ENCODE measurements around the gene RRAS2.
A peak's percentile ranks its signal among the peaks of the same experiment; 100 is the strongest.
"Not testable (repeated sequence)": the region's sequence is repeated elsewhere in the genome, so short reads cannot be mapped to it uniquely, and the experiment has no call there.

The RRAS2 gene

DNA sequence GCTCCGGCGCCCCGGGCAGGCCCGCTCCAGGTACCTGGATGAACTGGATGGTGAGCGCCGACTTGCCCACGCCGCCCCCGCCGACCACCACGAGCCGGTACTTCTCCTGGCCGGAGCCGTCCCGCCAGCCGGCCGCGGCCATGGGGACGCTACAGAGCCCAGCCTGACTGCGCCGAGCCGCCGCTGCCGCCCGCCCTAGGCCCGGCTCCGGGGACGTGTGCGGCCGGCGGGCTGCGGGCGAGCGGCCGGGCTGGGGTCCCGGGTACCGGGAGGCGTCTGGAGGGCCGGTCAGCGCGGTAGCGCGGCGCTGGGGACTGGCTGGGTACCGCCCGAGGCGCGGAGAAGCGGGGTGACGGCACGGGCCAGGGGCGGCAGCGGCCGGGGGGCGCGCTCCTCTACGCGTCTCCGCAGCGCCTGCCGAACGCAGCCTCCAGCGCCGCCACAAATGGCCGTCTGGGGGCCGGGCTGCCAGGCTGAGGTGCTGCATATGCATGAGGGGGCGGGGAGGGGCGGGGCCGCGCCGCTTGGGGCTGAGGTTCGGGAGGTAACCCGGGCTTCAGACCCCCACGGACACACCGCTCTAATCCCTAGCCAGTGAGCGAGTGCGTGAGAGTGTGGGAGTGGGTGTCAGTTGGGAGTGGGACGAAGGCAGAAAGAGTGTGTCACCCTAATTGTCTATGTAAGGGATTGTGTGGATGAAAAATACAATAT is at the start of gene RRAS2:
RRAS2 (minus strand) TSS at position 455 of the 711 bp plus-strand sequence; CDS start at position 142, 313 bp downstream.
- H3K9me3 ChIP-seq (ENCODE audit: insufficient read depth, low read length) = no peaks in the 10 kb centered on the region
- DNase-seq (ENCODE audit: low read depth, low spot score) = peak; percentile 70
- peaks cover 5% of the 10 kb centered on the region for H3K4me1 ChIP-seq (ENCODE audit: insufficient read depth, insufficient read length)
- TF ChIP-seq SUZ12 (IDR thresholded peaks at IDR 0.05; ENCODE audit: extremely low read depth, insufficient read depth, insufficient read length) (no peak), YY1 (IDR thresholded peaks at IDR 0.05; ENCODE audit: insufficient read depth, insufficient read length) (no peak), ZNF274 (IDR thresholded peaks at IDR 0.05; ENCODE audit: low read depth, low read length) (no peak)
- H3K4me3 ChIP-seq (ENCODE audit: insufficient read length, low read depth) = peak within 1 kb of the TSS; percentile 75
- peaks cover 8% of the 10 kb centered on the region for H3K27me3 ChIP-seq (ENCODE audit: insufficient read depth, insufficient read length)
- H3K9ac ChIP-seq (ENCODE audit: insufficient read length, low read depth) = peak within 1 kb of the TSS; percentile 86
- H3K36me3 ChIP-seq (ENCODE audit: insufficient read depth, insufficient read length, low read length) = peaks cover 10% of the 10 kb centered on the region

GRCh38 chr11:14408612-14409011 is 49.6 kb upstream of the RRAS2 start:
- no peak for DNase-seq (ENCODE audit: low read depth, low spot score)
- Histone ChIP-seq H3K9me3 (ENCODE audit: insufficient read depth, low read length) (no peaks in the 10 kb centered on the region), H3K27me3 (ENCODE audit: insufficient read depth, insufficient read length) (no peaks in the 10 kb centered on the region), H3K9ac (ENCODE audit: insufficient read length, low read depth) (no peak overlapping the region), H3K4me1 (ENCODE audit: insufficient read depth, insufficient read length) (no peaks in the 10 kb centered on the region), H3K36me3 (ENCODE audit: insufficient read depth, insufficient read length, low read length) (no peaks in the 10 kb centered on the region), H3K4me3 (ENCODE audit: insufficient read length, low read depth) (no peak overlapping the region)
- TF ChIP-seq YY1 (IDR thresholded peaks at IDR 0.05; ENCODE audit: insufficient read depth, insufficient read length) (no peak), SUZ12 (IDR thresholded peaks at IDR 0.05; ENCODE audit: extremely low read depth, insufficient read depth, insufficient read length) (no peak), ZNF274 (IDR thresholded peaks at IDR 0.05; ENCODE audit: low read depth, low read length) (no peak)

- not testable (repeated sequence) for H3K27me3 ChIP-seq (ENCODE audit: insufficient read depth, insufficient read length); DNase-seq (ENCODE audit: low read depth, low spot score)
Measured at GRCh38 chr11:14406116-14406515, 47.1 kb upstream of the RRAS2 start.

GRCh38 chr11:14403528-14403927 is 44.5 kb upstream of the RRAS2 start:
- not testable (repeated sequence) for H3K9ac ChIP-seq (ENCODE audit: insufficient read length, low read depth); H3K36me3 ChIP-seq (ENCODE audit: insufficient read depth, insufficient read length, low read length); H3K9me3 ChIP-seq (ENCODE audit: insufficient read depth, low read length); H3K27me3 ChIP-seq (ENCODE audit: insufficient read depth, insufficient read length); H3K4me1 ChIP-seq (ENCODE audit: insufficient read depth, insufficient read length); DNase-seq (ENCODE audit: low read depth, low spot score); H3K4me3 ChIP-seq (ENCODE audit: insufficient read length, low read depth)

More at GRCh38 chr11:14406116-14406515, 47.1 kb upstream of the RRAS2 start:
- H3K9ac ChIP-seq (ENCODE audit: insufficient read length, low read depth); H3K4me1 ChIP-seq (ENCODE audit: insufficient read depth, insufficient read length); H3K9me3 ChIP-seq (ENCODE audit: insufficient read depth, low read length); H3K36me3 ChIP-seq (ENCODE audit: insufficient read depth, insufficient read length, low read length); H3K4me3 ChIP-seq (ENCODE audit: insufficient read length, low read depth): not testable (repeated sequence)

DNA sequence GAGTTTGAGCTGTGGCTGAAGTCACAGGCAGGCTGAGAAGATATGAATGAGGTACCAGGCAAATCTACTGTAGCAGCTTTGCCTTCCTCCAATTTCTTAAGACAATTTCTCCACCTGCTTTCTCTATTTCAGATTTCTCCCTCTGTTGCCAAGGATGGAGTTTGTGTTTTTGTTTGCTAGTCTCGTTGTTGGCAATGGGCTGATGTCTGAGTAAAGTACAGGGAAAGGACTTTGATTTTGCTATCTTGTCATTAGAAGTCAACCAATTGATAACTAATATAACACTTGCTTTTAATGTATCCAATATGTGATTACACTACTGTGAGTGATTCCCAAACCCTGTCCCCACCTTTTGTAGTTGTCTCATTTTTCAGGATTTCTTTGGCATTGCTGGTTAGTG is 40.1 kb upstream of the RRAS2 start:
- TF ChIP-seq SUZ12 (IDR thresholded peaks at IDR 0.05; ENCODE audit: extremely low read depth, insufficient read depth, insufficient read length) = no peak
- no peak for TF ChIP-seq YY1 (IDR thresholded peaks at IDR 0.05; ENCODE audit: insufficient read depth, insufficient read length)
- no peak for TF ChIP-seq ZNF274 (IDR thresholded peaks at IDR 0.05; ENCODE audit: low read depth, low read length)
- no peak overlapping the region for H3K4me3 ChIP-seq (ENCODE audit: insufficient read length, low read depth)
- H3K36me3 ChIP-seq (ENCODE audit: insufficient read depth, insufficient read length, low read length) = no peaks in the 10 kb centered on the region
- DNase-seq (ENCODE audit: low read depth, low spot score) = no peak
- H3K27me3 ChIP-seq (ENCODE audit: insufficient read depth, insufficient read length) = no peaks in the 10 kb centered on the region
- no peaks in the 10 kb centered on the region for H3K9me3 ChIP-seq (ENCODE audit: insufficient read depth, low read length)
- H3K9ac ChIP-seq (ENCODE audit: insufficient read length, low read depth) = no peak overlapping the region
- no peaks in the 10 kb centered on the region for H3K4me1 ChIP-seq (ENCODE audit: insufficient read depth, insufficient read length)

DNA sequence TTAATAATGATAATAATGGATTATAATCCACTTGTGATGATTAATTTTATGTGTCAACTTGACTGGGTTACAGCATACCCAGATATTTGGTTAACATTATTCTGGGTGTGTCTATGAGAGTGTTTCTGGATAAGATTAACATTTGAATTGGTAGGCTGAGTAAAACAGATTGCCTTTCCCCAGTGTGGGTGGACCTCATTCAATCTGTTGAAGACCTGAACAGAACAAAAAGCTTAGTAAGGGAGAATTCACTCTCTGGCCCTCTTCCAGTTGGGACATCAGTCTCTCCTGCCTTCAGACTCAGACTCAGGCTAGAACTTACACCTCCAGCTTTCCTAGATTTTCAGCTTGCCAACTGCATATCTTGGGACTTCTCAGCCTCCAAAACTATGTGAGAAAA is 37.3 kb upstream of the RRAS2 start:
- no peak overlapping the region for H3K4me3 ChIP-seq (ENCODE audit: insufficient read length, low read depth)
- no peaks in the 10 kb centered on the region for H3K36me3 ChIP-seq (ENCODE audit: insufficient read depth, insufficient read length, low read length)
- no peak for DNase-seq (ENCODE audit: low read depth, low spot score)
- H3K9ac ChIP-seq (ENCODE audit: insufficient read length, low read depth) = no peak overlapping the region
- H3K27me3 ChIP-seq (ENCODE audit: insufficient read depth, insufficient read length) = no peaks in the 10 kb centered on the region
- H3K9me3 ChIP-seq (ENCODE audit: insufficient read depth, low read length) = no peaks in the 10 kb centered on the region
- H3K4me1 ChIP-seq (ENCODE audit: insufficient read depth, insufficient read length) = no peaks in the 10 kb centered on the region
- no peak for TF ChIP-seq YY1 (IDR thresholded peaks at IDR 0.05; ENCODE audit: insufficient read depth, insufficient read length)
- no peak for TF ChIP-seq SUZ12 (IDR thresholded peaks at IDR 0.05; ENCODE audit: extremely low read depth, insufficient read depth, insufficient read length)
- TF ChIP-seq ZNF274 (IDR thresholded peaks at IDR 0.05; ENCODE audit: low read depth, low read length) = no peak

GRCh38 chr11:14393889-14394288 is 34.9 kb upstream of the RRAS2 start:
- H3K9me3 ChIP-seq (ENCODE audit: insufficient read depth, low read length) = no peaks in the 10 kb centered on the region
- TF ChIP-seq YY1 (IDR thresholded peaks at IDR 0.05; ENCODE audit: insufficient read depth, insufficient read length) = no peak
- no peak overlapping the region for H3K9ac ChIP-seq (ENCODE audit: insufficient read length, low read depth)
- DNase-seq (ENCODE audit: low read depth, low spot score) = no peak
- no peaks in the 10 kb centered on the region for H3K4me1 ChIP-seq (ENCODE audit: insufficient read depth, insufficient read length)
- H3K4me3 ChIP-seq (ENCODE audit: insufficient read length, low read depth) = no peak overlapping the region
- H3K36me3 ChIP-seq (ENCODE audit: insufficient read depth, insufficient read length, low read length) = no peaks in the 10 kb centered on the region
- no peaks in the 10 kb centered on the region for H3K27me3 ChIP-seq (ENCODE audit: insufficient read depth, insufficient read length)

- Histone ChIP-seq H3K9me3 (ENCODE audit: insufficient read depth, low read length) (no peaks in the 10 kb centered on the region), H3K4me3 (ENCODE audit: insufficient read length, low read depth) (no peak overlapping the region), H3K36me3 (ENCODE audit: insufficient read depth, insufficient read length, low read length) (no peaks in the 10 kb centered on the region), H3K9ac (ENCODE audit: insufficient read length, low read depth) (no peak overlapping the region), H3K27me3 (ENCODE audit: insufficient read depth, insufficient read length) (no peaks in the 10 kb centered on the region), H3K4me1 (ENCODE audit: insufficient read depth, insufficient read length) (no peaks in the 10 kb centered on the region)
- TF ChIP-seq SUZ12 (IDR thresholded peaks at IDR 0.05; ENCODE audit: extremely low read depth, insufficient read depth, insufficient read length) (no peak), YY1 (IDR thresholded peaks at IDR 0.05; ENCODE audit: insufficient read depth, insufficient read length) (no peak), ZNF274 (IDR thresholded peaks at IDR 0.05; ENCODE audit: low read depth, low read length) (no peak)
- no peak for DNase-seq (ENCODE audit: low read depth, low spot score)
Measured at GRCh38 chr11:14393129-14393528, 34.1 kb upstream of the RRAS2 start.

Data from NT2/D1 (cell line).